ENCODE results near the gene ANKRD13C. TPM values are rescaled to one million over a fixed set of nuclear protein-coding genes. Genes with fewer than 3 reads are reported as not detected.

The ANKRD13C gene
- total and polyA plus RNA-seq, 8 donors = 19.1 to 31.0 (median 26.7) TPM

DNA sequence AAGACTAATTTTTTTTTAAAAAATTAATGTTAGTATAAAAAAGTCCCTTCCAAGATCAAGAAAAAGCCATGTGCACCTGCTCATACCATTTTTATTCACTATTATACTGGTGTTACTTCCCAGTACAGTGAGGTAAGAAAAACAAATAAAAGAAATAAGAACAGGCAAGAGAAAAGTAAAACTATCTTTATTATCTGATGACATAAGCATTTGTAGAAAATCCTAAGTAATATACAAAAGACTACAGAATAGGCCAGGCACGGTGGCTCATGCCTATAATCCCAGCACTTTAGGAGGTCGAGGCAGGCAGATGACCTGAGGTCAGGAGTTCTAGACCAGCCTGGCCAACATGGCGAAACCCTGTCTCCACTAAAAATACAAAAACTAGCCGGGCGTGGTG lies 68.1 kb downstream of the ANKRD13C start:
- intact Hi-C loops (cut with DNase I) = no loop called here
- no peaks in the 10 kb centered on the region for H3K9me3 ChIP-seq
- no peak for ATAC-seq
- H3K4me1 ChIP-seq = no peaks in the 10 kb centered on the region
- H3K27ac ChIP-seq = no peak overlapping the region
- TF ChIP-seq, protein P1, sequence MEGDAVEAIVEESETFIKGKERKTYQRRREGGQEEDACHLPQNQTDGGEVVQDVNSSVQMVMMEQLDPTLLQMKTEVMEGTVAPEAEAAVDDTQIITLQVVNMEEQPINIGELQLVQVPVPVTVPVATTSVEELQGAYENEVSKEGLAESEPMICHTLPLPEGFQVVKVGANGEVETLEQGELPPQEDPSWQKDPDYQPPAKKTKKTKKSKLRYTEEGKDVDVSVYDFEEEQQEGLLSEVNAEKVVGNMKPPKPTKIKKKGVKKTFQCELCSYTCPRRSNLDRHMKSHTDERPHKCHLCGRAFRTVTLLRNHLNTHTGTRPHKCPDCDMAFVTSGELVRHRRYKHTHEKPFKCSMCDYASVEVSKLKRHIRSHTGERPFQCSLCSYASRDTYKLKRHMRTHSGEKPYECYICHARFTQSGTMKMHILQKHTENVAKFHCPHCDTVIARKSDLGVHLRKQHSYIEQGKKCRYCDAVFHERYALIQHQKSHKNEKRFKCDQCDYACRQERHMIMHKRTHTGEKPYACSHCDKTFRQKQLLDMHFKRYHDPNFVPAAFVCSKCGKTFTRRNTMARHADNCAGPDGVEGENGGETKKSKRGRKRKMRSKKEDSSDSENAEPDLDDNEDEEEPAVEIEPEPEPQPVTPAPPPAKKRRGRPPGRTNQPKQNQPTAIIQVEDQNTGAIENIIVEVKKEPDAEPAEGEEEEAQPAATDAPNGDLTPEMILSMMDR (IDR thresholded peaks at IDR 0.05) = no peak
- H3K4me3 ChIP-seq = no peak overlapping the region
- no peaks in the 10 kb centered on the region for H3K27me3 ChIP-seq
- DNase-seq = no peak
- peaks cover 0 to 29% of the 10 kb centered on the region in 2 donors for H3K36me3 ChIP-seq

DNA sequence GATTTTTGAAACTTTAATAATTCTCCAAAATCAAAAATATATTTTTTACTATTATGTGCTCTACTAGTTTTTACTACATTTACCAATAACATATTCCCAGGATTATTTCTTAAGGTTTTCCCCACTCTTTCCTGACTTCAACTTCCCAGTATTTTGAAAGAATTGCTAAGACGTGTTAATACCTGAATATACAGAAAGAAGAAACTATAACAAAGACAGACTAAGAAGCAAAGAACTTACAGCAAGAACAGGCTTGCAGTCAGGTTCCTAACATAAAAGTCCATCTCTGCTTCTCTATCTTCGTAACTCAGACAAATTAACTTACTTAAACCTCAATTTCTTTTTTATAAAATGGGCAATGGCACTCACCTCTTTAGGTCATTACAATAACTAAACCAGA lies 70.2 kb downstream of the ANKRD13C start:
- Histone ChIP-seq H3K9me3 (no peaks in the 10 kb centered on the region), H3K4me3 (no peak overlapping the region), H3K27me3 (no peaks in the 10 kb centered on the region), H3K4me1 (no peaks in the 10 kb centered on the region), H3K36me3 (peaks cover 0 to 12% of the 10 kb centered on the region in 2 donors), H3K27ac (no peak overlapping the region)
- TF ChIP-seq, protein P1 (IDR thresholded peaks at IDR 0.05) = no peak
- ATAC-seq = no peak
- no peak for DNase-seq
- intact Hi-C loops (cut with DNase I) = no loop called here

DNA sequence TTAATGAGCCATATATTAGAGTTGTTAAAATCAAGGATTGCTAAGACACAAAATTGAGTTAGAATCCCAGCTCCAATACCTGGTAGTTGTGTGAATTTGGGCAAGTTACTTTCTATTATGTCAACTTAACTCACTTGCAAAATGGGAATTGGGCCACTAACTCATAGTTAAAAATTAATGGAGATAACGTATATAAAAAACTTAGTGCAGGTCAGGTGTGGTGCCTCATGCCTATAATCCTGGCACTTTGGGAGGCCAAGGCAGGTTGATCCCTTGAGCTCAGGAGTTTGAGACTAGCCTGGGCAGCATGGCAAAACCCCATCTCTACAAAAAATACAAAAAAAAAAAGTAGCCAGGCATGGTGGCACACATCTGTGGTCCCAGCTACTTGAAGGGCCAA lies 75.8 kb downstream of the ANKRD13C start:
- intact Hi-C loops (cut with DNase I) = no loop called here
- no peaks in the 10 kb centered on the region for H3K27me3 ChIP-seq
- H3K36me3 ChIP-seq = peaks cover 0 to 28% of the 10 kb centered on the region in 2 donors
- no peak overlapping the region for H3K27ac ChIP-seq
- TF ChIP-seq, protein P1 (IDR thresholded peaks at IDR 0.05) = no peak
- H3K4me3 ChIP-seq = no peak overlapping the region
- DNase-seq (no peak), ATAC-seq (no peak)
- H3K4me1 ChIP-seq = no peaks in the 10 kb centered on the region
- H3K9me3 ChIP-seq = no peaks in the 10 kb centered on the region

DNA sequence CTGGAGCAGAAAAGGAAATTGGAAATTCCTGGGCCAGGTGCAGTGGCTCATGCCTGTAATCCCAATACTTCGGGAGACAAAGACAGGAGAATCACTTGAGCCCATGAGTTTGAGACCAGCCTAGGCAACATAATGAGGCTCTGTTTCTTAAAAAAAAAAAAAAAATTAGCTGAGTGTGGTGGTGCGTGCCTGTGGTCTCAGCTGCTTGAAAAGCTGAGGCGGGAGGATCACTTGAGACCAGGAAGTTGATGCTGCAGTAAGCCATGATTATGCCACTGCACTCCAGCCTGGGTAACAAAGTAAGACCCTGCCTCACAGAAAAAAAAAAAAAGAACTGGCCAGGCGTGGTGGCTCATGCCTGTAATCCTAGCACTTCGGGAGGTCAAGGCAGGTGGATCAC lies 76.6 kb downstream of the ANKRD13C start:
- H3K4me3 ChIP-seq = no peak overlapping the region
- no peaks in the 10 kb centered on the region for H3K27me3 ChIP-seq
- H3K4me1 ChIP-seq = no peaks in the 10 kb centered on the region
- no peaks in the 10 kb centered on the region for H3K9me3 ChIP-seq
- DNase-seq = no peak
- TF ChIP-seq, protein P1 (IDR thresholded peaks at IDR 0.05) = no peak
- peaks cover 0 to 35% of the 10 kb centered on the region in 2 donors for H3K36me3 ChIP-seq
- intact Hi-C loops (cut with DNase I) = no loop called here
- H3K27ac ChIP-seq = no peak overlapping the region
- no peak for ATAC-seq

DNA sequence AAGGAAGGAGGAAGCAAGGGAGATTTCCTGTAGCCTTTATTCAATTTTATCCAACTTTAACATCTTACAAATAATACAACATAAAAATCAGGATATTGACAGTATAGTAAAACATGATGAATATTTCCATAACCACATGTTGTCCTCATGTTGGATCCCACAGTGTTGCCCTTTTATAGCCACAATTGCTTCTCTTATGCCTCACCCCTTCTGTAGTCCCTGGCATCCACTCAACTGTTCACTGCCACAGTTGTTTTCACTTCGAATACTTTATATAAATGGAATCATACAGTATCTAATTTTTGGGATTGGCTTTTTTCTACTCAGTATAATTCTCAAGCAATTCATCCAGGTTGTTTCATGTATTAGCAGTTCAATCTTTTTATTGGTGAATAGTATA lies 88.6 kb downstream of the ANKRD13C start:
- no peak for DNase-seq
- H3K4me1 ChIP-seq = no peaks in the 10 kb centered on the region
- no peaks in the 10 kb centered on the region for H3K27me3 ChIP-seq
- H3K36me3 ChIP-seq = peaks cover 3 to 44% of the 10 kb centered on the region in 2 donors
- no peak for ATAC-seq
- H3K9me3 ChIP-seq = peaks cover 0 to 7% of the 10 kb centered on the region in 2 donors
- H3K27ac ChIP-seq = no peak overlapping the region
- no peak overlapping the region for H3K4me3 ChIP-seq
- TF ChIP-seq, protein P1 (IDR thresholded peaks at IDR 0.05) = no peak
- intact Hi-C loops (cut with DNase I) = no loop called here

All from left lung (tissue), 10 donors.